Daoy (cell line): ENCODE measurements around the gene ELAVL1. TPM values are rescaled to one million over a fixed set of nuclear protein-coding genes. Genes with fewer than 3 reads are reported as not detected.

ENCODE experiments used
- DNase-seq: peaks from one replicate; pipeline ENCODE4 v3.0.0-alpha.2; 2015; ENCODE audit warnings: low read depth
- total RNA-seq: library from RNA; depleted of rRNA; stranded (reverse); fragments of >200 nt; shearing (Covaris generic); gene quantifications from 2 replicates; pipeline ENCODE4 v1.2.3, GENCODE V29; 2014

Gene ELAVL1
- total RNA-seq, 1 experiment from 2014 or later, result 45.4 TPM

DNA sequence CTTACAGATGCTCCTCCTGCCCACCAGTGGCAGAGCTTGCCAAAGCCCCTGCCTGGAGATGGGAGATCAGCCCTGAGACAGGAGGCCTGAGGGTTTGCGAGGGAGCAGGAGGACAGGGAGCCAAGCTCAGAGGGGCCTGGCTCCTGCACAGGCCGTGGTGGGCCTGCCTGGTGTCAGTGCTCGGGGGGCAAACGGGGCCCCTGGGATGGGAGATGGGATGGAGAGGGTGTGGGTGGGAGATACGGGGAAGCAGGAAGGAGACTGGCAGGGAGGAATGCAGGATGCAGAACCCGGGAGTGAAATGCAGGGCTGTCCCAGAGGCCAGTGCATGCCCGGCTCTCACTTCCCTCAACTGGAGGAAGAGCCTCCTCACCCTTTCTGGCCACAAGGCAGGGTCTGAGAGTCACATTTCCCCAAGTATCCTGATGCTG is 19.9 kb downstream of the ELAVL1 start:
- DNase-seq, result no peak

DNA sequence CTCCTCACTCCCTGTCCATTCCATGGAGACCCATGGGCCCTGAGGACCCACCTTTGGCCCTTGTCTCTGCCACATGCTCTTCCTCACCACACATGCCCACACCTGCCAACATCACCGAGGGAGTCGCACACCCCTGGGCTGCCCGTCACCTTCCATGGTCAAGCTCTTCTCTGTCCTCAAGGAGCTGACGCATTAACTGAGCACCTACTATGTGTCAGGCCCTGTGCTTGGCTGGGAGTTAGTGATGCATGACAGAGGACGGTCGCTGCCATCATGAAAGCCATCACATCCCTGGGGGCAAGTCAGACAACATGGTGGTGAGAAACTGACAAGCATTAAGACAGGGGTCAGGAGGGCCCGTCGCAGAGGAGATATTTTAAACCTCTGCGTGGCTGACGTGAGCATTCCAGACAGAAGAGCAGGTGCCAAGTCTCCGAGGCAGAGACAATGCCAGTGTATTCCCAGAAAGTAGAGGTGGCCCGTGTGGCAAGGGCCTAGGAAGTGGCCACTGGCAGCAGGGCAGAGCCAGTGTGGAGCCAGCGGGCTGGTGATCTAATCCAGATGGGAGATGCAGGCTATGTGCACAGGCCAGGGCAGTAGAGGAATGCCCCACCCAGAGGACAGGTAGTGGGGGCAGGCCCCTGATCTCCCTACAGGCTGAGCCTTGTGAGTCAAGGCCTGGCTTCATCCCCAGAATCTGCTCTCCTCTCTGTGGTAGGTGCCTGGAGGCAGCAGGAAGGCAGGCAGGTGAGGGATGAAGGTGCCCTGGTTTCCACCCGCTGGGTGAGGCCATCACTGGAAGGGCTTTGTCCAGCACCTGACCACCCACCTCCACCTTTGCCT is 21.2 kb downstream of the ELAVL1 start:
- no peak for DNase-seq

DNA sequence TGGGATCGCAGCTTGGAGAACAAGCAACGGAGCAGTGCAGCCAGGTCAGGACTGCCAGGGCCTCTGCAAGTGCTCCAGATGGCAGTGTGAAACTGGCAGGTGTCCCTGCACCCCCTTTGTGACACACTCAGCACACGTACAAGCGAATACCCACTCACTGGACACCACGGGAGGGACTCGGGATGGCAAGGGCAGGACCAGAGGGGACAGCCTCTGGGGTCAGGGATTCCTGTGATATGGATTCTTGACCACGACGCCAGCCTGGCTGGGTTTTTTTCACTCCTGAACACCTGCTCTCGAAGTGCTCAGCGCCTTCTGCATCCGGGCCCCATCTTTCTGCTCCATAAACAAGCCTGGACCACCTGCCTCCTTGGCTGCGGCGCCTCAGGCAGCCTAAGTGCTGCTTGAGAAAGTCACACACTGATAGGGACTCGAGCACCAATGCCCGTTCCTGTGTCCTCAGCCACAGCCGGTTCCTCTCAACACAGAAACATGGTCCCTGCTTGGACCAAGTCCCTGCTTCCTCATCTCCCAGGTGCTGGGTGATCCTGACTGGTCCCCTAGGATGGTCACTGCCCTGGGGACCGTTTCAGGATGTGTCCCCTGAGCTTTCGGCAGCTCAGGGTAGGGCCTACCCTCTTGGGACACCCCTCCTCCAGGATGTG is 22.0 kb downstream of the ELAVL1 start:
- no peak for DNase-seq

DNA sequence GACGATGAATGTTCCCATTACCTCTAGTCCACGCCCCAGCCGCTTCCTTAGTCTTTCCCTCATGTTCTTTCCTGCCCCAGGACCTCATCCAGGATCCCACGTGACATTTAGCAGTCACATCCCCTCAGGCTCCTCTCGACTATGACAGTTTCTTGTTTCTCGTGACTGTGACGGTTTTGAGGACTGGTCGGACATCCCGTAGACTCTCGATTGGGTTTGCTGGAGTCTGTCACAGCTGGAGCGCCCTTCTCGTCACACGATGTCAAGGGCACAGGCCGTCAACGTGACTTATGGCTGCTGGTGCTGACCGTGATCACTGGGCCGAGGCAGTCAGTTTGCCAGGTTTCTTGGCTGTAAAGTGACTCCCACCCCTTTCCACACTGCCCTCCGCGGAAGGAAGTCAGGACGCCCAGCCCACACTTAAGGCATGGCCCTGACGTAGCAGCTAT is 22.8 kb downstream of the ELAVL1 start:
- DNase-seq, result no peak

DNA sequence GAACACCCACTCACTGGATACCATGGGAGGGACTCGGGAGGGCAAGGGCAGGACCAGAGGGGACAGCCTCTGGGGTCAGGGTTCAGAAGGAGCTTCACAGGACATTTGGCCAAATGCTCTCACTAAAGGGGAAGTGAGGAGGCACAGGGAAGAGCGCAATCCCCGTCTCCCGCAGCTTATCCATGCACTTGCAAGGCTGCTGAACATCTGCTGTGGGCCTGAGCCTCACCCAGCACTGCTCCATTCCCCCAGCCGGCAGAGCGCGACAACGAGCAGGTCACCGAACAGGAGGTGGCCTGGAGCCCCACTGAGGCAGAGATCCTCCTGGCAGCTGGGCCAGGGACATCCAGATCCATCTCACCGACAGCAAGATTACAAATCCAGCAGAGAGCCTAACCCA is 23.3 kb downstream of the ELAVL1 start:
- no peak for DNase-seq

DNA sequence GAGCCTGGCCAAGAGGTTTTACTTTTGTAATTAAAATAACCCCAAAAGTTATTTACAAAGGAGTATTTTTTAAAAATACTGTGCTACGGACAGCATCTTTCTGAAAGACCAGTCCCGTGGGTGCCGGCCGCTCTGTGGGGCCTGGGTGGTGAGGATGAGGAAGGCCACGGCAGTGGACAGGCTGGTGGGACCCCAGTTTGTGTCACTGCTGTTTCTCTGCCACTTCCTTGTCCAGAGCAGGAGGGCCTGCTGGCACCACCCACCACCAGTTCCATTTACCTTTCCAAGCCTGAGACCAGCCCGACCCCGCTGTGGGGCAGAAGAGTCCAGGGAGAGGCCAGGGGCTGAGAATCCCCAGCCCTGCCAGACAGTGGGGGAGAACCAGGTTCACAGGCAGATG is 23.8 kb downstream of the ELAVL1 start:
- no peak for DNase-seq

DNA sequence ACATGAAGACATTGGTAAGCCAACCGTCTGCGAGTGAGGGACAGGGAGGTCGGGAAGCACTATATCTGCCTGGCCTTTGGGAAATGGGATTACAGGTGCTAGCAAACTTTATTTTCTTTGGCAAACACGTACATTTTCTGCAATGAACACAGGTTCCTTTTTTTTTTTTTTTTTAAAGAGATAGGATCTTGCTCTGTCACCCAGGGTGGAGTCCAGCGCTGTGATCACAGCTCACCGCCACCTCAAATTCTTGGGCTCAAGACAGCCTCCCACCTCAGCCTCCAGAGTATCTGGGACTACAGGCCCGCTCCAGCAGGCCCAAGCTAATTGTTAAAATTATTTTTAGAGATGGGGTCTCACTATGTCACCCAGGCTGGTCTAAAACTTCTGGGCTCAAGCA is 24.2 kb downstream of the ELAVL1 start:
- DNase-seq, result no peak

DNA sequence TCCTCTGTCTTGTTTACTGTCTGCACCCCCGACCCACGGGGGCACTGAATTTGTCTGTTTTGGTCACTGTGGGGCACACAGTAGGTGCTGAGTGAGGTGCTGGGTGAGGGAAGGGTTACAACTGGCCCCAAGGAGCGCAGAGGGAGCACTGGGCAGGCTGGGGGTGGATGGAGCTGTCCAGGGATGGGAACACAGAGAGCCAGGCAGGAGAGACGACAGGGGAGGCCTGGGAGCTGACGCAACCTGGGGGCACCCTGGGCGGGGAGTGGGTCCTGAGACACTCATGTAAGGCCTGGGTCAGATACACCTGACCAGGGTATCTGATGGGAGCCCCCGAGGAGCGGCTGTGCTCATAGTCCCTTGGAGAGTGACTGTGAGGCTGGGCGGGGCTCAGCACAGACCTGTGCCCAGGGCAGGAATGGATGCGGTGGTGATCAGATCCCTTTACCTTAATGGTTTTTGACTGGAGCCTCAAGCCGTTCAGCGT is 24.8 kb downstream of the ELAVL1 start:
- DNase-seq, result no peak

DNA sequence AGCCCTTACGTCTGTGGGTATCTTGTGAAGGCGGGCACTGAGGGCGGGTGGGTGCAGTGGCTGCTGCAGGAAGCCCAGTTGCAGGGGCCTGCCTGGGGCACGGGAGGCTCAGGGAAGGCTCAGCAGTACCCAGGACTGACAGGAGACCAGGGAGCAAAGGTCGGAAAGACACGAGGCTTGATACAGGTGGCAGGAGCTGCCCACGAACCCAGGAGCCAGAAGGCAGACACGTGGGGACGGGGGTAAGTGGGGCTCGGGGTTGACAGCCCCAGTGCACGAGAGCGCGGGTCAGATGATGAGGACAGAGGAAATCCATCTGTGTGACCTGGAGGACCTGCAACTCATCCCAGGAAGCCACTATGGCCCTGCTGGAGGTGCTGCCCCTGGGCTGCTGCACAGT is 25.3 kb downstream of the ELAVL1 start:
- no peak for DNase-seq

DNA sequence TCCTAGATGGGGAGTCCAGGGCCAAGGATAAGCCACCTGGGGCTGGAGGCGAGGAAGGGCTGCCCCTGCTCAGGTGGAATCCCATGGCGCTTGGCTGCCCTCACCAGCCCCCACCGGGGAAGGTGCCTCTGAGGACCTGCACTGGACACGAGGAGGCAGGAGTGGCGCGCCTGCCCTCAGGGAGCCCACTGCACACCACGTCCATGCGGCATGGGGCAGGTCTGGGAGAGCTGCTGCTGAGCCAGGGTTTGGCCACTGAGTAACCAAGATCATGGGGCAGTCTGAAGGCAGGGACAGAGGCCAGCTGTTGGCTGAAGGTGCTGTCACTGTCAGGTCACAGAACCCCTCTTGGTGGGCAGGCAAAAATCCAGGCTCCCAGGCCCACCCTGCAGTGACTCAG is 25.9 kb downstream of the ELAVL1 start:
- DNase-seq, result no peak

DNA sequence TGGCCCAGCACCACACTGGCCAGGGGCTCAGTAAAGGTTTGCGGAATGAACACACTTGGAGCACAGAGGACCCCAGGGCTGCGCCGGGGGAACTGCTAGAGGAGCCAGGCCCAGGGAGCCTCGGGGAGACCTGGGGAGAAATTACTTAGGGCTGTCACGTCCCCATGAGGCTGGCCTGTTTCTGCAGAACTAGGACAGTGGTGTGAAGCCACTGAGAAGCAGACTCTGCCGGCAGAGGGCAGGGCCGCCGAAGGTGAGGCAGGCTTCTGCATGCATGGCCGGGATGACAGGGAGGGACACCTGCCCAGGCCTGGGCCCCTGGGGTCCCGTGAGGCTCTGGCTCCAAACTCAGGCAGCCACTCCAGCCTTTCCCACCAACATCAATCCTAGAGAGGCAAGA is 26.4 kb downstream of the ELAVL1 start:
- DNase-seq, result no peak

DNA sequence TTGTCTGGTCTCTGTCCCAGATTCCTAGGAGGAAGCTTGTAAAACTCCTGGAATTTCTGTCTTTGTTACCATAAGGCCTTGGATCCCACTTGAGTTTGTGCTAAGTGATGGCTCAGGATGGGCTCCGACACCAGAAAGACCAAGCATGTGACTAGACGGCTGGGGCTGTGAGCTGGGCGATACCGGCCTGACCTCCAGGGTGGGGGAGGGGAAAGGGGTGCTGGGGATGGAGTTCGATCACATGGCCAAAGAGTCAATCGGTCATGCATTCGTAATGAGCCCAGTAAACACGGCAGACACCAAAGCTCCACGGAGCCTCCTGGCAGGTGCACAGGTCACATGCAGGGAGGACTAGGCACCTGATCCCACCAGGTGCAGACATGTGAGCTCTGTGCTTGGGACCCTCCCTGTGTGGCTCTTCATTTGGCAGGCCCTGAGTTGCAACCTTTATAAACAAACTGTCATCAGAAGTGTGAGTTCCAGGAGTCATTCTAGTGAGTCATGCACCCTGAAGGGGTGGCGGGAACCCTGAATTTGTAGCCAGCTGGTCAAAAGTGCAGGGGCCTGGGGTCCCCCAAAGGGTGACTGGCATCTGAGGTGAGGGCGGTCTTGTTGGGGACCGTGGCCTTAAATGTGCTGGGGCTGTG is 27.1 kb downstream of the ELAVL1 start:
- no peak for DNase-seq

DNA sequence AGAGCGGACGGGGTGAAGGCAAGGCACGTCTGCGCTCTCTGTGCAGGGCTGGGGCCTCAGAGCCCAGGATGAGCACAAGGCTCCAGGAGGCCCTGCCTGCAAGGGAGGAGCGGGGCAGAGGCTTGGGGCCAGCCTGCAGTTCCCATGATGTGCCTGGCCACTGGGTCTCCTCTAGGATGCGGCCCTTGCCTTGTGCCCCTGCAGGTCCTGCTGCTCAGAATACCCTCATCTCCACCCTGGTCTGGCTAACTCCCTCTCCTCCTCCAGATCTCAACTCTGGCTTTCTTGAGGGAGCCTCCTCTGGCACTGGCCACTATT is 27.8 kb downstream of the ELAVL1 start:
- no peak for DNase-seq

DNA sequence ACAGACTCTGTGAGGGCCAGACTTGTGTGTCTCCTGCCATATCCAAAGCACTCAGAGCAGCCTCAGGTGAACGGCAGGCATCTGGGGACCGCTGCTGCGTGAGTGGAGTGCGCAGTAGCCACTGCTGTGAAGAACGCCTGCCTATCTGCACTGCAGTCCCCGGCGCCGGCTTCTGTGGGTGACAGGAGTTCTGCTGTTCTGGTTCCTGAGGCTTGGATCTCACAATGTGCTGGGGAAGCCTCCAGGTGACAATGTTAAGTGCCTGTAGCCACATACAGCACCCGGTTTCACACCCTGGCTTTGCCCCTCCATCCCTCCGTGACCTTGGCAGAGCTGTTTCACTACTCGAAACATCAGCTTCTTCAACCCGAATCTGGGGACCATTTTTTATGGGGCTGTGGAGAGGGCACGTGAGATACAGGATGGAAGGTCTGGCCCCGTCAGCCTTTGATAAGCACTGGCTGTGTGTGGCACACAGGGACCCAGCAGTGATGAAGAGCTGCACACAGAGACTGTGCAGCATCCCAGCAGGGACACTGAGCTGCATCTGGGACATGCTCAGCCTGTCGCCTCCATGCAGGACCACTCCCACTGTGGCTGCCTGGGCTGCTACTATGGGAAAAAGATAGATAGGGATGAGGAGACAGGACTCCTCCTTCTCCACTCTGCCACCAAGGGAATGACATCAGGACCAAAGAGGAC is 28.3 kb downstream of the ELAVL1 start:
- no peak for DNase-seq

DNA sequence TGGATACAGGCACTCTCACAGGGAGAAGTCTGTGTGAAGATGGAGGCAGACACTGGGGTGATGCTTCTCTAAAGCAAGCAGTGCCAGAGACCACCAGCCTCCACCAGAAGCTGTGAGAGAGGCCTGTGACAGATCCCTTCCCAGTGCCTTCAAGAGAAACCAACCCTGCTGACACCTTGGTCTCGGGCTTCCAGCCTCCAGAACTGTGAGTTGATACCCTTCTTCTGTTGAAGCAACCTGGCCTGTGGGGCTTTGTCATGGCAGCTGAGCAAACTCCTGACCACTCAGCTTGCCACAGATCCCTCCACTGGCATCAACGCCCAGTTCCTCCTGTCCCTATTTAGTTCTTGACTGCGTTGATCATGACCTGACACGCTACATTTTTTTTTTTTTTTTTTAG is 29.0 kb downstream of the ELAVL1 start:
- no peak for DNase-seq

DNA sequence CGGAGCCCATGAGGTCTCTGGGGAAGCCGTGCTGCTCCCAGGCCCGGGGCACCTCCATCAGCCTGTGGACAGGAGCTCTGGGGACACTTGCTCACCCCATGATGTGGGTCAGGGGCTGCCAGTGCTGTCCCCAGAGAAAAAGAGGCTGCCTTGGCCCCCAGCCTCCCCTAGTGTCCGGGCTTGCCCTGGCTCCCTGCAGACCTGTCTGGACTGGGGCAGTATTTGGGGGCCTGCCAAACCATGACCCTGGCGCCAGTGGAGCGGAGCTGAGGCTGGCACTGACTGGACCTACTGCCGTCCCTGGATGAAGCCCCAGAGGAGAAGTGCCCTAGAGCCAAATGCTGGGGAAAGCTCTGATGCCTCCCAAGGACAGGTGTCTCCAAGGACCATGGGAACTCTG is 30.4 kb downstream of the ELAVL1 start:
- no peak for DNase-seq

DNA sequence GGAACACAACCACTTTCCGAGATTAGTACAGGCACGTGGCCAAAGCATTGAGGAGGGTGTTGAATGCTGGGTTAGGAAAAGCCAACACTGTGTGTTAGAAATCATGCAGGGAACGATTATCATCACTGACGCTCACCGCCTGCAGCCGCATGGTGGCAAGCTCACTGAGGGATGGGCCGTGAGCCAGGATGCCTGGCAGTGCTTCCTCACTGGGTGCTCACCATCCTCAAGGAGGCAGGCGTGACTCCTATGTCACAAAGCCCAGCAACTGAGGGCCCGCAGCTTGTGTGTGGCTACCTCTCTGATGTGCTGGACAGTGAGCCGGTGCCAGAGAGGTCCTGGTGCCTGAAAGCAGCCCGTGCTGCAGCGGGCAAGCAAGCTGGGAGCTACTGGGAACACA is 31.6 kb downstream of the ELAVL1 start:
- no peak for DNase-seq

DNA sequence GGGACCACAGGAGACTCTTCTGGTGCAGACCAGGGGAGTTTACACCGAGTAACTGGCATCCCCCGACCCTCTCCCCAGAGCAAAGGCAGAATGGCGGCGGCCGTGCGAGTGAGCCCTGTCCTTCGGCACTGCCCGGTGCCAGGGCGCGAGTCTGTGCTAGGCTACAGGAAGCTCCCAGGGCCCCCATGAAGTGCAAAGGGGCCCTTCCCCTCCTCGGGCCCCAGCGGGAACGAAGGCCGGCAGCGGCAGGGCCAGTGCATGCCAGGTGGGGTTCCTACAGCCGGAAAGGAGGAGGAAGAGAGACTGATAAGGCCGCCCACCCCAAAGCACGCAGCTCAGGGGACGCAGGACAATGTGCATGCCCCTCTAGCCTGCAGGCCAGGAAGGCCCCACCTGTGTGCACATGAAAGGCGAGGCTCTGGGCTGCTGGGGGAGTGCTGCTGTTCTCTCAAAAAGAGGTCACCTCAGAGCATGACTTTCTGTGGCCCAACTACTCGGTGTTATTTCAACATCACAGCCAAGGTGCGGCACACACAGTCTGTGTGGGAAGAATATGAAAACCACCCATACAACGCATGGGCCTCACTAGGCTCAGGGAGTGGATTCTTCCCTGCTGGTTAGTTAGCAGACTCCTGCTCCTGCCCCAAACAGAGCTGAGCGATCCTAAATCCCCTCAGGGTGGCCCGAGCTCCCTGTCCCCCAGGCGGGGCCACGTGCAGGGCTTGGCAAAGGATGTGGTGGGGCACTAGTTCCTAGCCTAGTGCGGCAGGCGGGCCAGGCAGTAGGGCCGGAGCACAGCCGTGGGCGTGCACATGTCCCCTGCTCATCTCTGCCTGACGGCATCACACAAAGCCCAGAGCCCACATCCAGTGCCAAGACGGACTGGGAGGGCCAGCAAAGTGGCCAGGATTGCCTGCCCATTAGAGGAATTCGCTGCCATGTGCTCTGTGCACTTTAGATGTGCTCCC is 33.6 kb downstream of the ELAVL1 start:
- DNase-seq, result no peak

DNA sequence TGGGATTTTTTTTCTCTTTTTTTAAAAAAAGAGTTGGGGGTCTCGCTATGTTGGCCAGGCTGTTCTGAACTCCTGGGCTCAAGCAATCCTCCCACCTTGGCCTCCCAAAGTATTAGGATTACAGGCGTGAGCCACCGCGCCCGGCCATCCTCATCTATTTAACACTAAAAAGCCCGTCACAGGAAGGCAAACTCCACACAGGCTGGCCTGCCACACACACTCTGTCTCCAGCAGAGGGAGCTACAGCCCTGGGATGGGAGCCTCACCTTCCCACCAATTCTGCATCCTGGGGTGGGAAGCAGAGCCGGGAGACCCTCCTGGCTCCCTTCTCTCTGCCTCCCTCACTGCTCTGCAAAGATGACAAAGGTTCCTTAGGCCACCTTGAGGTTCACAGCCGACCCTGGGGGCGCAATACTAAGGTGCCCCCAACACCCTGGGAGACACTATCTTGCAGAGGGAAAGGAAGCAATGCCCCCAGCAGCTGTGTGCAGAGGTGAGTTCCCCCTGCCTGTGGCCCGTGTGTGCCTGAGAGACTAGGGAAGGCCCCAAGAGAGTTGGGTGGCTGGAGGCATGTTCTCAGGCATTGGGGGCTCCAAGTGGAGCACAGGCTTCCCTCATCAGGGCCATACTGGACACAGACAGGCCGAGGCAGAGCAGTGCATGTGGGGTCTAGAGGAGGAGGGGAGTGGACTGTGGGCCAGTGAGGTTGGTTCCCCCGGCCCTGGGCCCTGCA is 34.6 kb downstream of the ELAVL1 start:
- peak; percentile 59 for DNase-seq

DNA sequence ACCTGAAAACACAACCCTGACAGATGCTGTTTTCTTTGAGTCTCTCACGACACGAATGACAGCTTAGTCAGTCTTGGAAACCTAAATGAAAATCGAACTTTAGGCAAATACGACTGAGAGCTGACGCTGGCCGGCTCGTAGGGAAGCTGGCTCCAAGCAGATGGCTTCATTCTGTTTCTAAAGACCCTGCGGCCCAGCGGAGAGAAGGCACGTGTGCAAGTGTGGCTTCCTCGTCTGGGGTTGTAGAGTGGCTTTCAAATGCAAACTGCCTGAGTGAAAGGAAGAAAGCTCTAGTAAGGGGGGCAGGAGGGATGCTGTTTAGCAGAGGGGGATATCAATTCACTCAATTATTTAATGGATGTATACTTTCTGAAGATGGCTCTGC is 35.9 kb downstream of the ELAVL1 start:
- no peak for DNase-seq
